GM18861 (cell line): Measurements from ENCODE around the gene RMI2.

Experiments used
- ATAC-seq: cut with Tn5 transposase; IDR thresholded peaks from one replicate; pipeline ENCODE4 v1.9.1; 2021; ENCODE audit not compliant: unreplicated experiment

Gene RMI2

DNA sequence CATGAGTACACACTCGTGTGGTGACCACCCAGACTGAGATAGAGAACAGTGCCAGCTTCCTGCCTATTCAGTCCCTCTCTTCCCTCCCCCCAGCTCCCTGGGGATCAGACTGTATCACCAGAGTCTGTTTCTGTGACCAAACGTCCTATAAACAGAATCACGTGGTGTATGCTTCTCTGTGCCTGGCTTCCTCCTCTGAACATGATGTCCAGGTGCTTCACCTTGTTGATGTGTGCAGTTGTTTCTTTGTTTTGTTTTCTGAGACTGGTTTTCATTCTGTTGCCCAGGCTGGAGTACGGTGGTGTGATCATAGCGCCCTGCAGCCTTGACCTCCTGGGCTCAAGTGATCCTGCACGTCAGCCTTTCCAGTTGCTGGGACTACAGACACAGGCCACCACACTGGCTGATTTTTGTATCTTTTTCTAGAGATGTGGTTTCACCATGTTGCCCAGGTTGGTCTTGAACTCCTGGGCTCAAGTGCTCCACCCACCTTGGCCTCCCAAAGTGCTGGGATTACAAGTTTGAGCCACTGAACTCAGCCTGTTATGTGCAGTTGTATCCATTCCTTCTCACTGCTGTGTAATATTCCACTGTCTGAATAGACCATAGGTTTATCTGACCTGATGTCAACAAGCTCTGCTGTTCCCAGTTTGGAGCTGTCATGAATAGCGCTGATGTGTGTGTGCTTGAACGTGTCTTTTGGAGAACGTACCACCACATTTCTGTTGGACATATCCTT, 35.2 kb upstream of the RMI2 start:
- ATAC-seq: peak; percentile 51

DNA sequence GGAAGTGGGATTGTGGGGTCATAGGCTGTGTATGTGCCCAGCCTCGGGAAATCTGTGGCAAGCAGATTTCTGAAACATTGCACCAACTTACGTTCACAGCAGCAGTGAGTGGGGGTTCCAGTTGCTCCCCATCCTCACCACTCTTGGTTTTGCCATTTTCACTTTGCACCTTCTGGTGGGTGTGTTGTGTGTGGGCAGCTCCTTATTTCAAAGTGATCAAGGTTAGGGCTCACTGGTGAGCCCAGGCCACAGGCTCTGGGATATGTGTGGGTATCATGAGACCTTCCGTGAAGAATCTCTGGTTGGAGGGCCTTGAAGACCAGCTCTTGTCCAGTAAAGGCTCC, 34.7 kb upstream of the RMI2 start:
- no peak for ATAC-seq

DNA sequence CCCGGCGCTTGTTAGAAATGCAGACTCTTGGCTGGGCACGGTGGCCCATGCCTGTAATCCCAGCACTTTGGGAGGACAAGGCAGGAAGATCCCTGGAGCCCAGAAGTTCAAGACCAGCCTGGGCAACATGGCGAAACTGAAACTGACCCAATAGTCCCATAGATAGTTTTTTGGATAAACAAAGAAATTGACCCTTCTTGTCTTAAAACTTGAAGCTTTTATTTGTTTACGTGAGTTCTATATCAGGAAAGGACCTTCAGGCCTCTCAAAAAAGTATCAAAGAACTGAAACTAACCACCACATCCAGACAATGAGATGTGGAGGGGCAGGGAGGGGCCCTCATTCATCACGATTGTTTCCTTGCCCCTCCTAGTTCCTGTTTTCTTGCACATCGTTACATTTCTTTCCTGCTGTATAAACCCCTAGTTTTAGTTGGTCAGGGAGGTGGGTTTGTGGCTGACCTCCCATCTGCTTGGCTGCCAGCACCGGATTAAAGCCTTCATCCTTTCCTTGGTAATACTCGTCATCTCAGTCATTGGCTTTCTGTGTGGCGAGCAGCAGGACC, 34.2 kb upstream of the RMI2 start:
- ATAC-seq: peak; percentile 31

DNA sequence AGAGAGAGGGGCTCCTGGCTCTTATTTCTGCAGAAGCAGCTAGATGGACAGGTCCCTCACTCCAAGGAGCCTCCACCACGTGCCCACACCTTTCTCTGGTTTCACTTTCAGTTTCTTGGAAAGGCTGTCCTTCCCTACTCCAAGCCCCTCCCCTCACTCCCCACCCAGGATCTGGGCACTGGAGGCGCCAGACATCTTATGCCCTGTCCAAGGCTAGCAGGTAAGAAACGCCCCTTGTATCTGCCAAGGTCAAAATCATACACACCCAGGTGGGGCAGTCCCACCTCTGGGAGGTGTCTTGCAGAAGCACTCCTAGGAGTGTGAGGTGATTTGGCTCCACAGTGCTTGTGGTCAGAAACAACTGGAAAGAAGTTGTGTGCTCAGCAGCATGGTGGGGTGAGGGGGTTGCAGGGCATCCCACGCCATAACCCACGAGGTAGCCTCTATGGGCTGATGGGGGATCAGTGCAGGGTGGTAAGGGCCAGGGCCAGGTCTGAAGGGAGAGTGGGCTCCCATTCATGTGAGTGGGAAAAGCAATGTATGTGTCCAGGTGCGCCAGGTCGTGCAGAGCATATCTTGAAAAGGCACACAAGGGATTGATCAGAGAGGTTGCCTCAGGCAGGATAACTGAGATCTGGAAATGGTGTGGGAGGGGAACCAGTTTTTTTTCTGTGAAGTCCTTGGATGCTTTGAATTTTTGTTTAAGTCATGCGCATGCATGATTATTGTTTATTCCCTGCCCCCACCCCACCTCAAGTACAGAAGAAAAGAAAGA, 32.4 kb upstream of the RMI2 start:
- no peak for ATAC-seq

DNA sequence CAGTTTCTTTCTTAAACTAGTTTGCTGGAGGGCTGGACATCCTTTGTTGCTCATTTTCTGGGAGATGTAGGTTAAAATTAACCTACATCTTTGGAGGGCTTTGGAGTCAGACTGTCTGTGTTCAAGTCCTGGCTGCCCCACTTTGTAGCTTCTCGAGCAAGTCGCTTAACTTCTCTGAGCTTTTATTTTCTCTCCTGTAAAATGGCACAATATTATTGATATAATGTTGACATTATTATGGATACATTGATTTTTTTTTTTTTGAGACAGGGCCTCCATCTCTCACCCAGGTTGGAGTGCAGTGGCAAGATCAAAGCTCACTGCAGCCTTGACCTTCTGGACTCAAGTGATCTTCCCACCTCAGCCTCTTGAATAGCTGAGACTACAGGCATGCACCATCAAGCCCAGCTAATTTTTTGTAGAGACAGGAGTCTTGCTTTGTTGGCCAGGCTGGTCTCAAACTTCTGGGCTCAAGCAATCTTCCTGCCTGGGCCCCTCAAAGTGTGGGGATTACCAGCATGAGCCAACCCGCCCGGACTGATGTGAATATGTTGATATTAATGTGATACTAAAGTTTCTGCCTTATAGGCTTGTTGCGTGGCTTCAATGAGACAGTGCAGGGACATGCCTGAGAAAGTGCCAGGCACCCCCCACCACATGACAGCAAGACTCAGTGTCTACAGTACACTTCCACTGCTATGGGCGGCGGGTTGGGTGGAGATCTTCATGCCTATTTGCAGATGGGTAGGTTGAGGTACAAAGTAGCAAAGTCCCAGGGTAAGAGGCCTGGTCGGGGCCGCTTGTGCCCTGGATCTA, 31.6 kb upstream of the RMI2 start:
- ATAC-seq: no peak

DNA sequence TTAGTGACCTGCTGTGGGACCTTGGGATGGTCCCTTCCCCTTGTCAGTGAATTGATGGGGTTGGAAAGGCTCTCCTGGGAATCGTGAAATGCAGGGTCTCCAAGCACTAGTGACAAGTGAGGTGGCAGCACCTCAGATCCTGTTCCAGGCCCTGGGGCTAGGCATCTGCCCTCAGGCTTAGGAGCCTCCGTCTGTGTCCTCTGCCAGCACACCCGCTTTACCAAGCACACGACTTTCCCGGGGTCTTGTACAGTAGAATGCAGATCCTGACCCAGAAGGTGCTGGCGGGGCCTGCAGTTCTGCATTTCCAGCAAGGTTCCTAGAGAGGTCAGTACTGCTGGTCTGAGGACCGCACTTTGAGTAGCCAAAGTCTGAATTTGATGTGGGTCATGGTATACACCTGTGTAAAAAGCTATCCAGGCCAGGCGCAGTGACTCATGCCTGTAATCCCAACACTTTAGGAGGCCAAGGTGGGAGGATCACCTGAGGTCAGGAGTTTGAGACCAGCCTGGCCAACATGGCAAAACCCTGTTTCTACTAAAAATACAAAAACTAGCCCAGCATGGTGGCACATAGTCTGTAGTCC, 30.9 kb upstream of the RMI2 start:
- no peak for ATAC-seq

DNA sequence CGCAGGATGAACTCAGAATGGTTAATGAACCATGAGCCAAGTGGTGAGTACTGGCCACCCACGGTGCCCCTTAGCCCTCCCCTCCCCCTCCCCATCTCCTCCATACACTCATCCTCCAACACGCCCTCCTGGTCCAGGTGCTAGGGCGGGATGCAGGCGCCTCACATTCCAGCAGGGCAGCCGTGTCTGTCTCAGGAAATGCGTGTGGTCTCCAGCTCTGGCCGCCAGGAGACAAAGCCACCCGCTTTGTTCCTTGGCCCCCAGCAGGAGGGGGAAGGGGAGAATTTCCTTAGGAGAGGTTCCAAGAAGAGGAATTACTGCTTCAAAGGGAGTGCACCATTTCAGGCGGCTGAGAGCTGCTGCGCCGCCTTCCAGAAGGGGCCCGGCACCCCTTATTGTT, 29.7 kb upstream of the RMI2 start:
- no peak for ATAC-seq

DNA sequence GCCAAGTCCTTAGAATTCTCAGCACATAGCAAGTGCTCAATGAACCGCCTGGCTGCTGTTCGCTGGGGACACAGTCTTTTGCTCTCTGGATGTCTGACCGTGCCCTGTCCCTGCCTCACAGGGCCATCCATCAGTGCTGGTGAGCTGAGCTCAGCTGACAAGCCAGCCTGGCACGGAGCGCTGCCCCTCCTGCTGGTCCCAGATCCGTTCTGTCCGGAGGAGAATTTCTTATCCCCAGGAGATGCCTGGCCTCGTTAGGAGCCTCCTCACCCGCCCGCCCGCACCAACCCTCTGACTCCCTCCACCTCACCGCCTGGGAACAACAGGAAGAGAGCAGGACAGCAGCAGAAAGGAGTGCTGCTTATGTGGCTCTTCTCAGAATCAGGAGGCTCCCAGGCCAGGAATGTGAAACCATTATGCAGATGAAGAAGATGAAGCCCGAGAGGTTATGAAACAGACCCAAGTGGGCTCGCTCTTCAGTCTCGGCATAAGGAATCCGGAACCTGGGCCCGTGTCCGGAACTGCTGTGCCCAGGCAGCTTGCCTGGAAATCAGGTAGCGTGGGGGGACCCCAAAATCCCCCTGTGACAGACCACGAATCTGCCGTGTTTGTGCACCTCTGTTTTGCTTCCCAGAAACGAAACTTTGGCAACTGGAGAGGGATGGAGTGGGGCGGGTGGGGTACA, 28.8 kb upstream of the RMI2 start:
- no peak for ATAC-seq

DNA sequence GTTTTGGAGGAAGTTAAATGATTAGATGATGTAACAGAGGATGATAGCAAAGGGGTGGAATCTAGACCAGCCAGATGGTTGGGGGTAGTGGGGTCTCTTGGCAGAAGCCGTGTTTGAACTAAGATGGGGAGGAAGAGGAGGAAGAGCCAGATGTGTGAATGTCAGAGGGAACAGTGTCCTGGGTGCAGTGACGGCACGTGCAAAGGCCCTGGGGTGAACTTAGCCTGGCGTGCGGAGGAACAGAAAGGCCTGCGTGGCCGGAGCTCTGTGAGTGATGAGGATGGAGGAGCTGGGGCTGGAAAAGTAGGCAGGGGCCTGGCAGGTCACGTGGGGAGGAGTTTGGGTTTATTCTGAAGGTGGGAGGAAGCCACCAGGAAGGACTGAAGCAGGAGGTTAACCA, 26.4 kb upstream of the RMI2 start:
- no peak for ATAC-seq

DNA sequence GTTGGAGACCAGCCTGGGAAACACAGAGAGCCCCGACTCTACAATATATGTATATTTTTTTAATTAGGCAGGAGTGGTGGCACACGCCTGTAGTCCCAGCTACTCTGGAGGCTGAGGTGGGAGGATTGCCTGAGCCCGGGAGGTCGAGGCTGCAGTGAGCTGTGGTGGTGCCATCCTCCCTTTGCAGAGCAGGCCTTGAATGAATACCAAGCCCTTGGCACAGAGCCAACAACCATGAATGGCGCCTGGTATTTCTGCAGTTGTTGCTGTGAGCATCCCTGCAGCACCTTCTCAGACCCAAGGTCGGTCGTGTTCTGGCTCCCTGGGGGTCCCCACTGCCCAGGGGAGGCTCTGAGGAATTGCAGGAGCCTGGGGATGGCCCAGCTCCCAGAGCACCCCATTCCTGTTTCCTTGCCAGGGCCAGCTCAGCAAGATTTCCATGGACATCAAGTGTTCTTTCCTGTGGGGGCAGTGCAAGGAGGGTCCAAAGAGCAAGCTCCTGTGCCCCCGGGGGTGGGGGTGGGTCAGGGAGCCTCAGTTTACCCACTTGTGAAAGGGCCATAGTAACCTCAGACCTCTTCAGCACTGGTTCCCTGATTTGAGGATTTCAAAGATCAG, 25.6 kb upstream of the RMI2 start:
- no peak for ATAC-seq

DNA sequence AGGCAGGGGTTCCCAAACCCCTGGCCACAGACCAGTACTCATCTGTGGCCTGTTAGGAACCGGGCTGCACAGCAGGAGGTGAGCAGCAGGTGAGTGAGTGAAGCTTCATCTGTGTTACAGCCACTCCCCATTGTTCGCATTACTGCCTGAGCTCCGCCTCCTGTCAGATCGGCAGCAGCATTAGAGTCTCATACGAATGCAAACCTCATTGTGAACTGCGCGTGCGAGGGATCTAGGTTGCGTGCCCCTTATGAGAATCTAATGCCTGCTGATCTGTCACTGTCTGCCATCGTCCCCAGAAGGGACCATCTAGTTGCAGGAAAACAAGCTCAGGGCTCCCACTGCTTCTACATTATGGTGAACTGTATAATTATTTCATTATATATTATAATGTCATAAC, 25.1 kb upstream of the RMI2 start:
- no peak for ATAC-seq

DNA sequence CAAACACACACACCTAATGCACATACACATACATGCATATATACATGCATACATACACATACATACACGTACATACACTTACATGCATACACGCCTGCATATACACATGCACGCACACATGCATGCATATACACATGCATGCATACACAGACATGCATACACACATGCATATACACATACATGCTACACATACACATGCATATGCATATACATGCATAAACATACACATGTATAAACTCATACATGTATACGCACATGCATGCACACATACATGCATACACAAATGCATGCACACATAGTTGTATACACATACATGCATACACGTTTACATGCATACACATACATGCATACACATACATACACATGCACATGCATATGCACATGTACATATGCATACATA, 23.6 kb upstream of the RMI2 start:
- ATAC-seq: no peak

DNA sequence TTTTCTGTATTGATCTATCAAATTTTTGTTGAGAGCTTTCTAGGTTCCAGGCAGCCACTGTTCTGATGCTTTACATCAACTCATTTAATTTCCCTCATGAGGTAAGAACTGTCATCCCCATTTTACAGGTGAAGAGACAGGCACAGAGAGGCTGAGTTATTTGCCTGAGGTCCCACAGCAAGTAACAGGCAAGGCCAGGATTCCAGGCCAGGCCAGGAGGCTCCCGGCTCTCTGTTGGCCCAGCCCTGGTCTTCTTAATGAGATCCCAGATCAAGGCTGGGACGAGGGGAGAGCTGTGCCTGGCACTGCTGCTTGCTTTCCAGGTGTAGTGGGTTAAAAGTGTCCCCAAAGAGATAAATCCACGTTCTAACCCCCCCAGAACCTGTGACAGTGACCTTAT, 22.4 kb upstream of the RMI2 start:
- ATAC-seq: no peak

DNA sequence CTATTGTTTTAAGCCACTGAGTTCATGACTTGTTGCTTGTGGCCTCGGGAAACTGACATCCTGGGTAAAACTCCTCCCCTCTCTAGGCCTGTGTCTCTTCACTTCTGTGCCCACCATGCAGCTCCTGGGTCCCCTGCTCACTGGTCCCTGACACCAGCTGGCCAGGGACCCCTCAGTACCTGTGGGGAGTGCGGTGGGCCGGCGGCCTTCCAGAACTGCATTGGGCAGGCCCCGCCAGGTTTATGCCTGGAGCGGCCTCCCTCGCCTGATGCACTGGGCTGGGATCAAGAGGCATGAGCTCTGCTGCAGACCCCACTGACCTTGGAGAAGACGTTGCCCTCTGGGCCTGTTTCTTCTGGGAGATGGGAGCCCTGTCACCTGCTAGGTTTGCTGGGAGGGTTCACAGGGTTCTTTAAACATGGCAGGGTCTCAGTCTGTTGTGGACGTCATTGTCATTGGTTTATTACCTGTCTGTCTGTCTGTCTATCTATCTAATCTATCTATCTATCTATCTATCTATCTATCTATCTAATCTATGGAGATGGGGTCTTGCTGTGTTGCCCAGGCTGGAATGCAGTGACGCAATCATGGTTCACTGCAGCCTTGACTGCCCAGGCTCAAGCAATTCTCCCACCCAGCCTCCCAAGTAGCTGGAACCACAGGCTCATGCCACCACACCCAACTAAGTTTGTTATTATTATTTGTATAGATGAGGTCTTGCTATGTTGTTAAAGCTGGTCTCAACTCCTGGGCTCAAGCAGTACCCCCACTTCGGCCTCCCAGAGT, 21.5 kb upstream of the RMI2 start:
- no peak for ATAC-seq

DNA sequence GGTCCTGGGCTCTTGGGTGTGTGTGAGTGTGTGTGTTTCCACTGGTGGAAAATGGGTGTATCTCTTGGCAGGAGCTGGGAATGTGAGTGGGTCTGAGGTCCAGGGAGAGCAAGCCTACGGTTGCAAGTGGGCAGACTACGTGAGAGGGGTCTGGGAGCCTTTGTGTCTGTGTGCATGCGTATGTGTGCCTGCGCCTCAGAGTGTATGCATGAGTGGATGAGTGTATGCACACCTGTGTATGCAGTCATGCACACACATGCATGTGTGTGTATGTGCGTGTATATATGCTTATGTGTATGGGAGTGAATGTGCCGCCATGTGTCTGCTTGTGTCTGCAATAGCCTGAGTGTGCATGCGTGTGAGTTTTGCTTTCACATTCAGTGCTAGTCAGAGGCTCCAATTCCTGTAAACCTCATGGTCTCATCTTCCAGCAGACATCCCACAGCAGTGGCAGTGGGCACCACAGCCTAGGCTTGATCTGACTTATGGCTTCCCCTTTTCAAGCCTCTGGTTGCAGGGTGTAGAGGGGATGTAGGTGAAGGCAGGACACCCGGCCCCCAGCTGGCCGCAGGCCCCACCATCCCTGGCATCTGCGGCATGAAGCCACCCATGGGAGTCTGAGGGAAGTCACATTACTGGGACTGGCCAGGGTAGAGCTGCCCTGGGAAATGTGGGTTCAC, 19.7 kb upstream of the RMI2 start:
- ATAC-seq: no peak

DNA sequence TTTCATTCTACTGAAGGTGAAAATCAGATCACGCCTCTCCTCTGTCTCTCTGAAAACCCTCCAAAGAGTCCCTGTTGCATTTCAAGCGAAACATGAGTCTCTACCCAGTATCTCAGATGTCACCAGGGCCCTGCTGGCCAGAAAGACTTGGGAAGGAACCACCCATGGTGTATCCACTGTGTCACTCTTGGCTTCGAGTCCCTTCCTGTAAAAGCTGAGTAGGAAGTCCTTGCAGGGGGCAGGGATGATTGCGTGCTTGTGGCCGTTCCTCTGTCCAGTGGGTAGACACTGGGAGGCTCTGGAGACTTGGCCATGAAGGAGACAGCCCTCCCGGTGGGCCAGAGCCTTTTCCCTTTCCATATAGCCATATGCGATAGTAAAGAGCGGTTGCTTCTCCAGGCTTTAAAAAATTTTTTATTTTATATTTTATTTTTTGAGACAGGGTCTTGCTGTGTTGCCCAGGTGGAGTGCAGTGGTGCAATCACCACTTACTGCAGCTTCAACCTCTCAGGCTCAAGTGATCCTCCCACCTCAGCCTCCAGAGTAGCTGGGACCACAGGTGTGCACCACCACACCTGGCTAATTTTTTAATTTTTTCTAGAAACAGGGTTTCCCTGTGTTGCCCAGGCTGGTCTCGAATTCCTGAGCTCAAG, 19.0 kb upstream of the RMI2 start:
- ATAC-seq: no peak

DNA sequence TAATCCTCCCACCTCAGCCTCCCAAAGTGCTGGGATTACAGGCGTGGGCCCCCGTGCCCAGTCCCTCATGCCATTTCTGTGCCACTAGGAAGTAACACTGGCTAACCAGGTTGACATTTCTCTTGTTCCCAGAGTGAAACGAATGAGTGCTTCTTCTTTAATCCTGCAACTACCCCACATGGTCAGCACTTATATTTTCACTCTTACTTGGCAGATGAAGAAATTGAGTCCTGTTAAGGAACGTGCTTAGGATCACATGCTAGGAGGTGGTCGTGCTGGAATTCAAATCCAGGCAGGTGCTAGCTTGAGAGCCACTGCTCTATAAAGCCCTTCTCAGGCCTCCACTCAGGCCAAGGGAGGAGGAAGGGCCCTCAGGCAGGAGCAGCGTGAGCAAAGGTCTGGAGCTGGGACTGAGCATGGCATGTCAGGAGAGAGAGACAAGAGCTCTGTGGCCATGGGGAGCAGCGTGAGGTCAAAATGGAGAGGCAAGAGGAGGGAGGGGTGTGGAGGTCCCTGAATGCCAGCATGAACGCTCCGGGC, 18.5 kb upstream of the RMI2 start:
- ATAC-seq: no peak
